ENCODE results near the gene DDX31.

Gene DDX31

DNA sequence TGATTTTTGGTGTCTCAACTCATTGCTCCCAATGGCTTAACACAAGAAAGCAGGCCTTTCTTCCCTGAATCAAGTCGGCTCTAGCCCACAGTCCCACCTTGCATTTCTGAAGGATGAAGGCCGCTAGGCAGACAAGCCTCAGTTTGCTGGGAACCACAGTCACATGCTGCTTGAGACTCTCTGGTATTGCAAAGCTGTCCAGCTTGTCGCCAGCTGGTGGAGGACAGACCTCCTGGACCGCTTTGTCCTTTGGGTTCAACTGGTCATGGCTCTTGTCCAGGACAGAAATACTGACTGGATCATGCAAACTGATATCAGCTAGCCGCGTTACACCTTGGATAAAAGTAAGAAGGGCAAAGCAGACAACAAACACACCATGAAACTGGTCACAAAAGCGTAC lies 23.1 kb downstream of the DDX31 start:
- TF ChIP-seq, protein P1, sequence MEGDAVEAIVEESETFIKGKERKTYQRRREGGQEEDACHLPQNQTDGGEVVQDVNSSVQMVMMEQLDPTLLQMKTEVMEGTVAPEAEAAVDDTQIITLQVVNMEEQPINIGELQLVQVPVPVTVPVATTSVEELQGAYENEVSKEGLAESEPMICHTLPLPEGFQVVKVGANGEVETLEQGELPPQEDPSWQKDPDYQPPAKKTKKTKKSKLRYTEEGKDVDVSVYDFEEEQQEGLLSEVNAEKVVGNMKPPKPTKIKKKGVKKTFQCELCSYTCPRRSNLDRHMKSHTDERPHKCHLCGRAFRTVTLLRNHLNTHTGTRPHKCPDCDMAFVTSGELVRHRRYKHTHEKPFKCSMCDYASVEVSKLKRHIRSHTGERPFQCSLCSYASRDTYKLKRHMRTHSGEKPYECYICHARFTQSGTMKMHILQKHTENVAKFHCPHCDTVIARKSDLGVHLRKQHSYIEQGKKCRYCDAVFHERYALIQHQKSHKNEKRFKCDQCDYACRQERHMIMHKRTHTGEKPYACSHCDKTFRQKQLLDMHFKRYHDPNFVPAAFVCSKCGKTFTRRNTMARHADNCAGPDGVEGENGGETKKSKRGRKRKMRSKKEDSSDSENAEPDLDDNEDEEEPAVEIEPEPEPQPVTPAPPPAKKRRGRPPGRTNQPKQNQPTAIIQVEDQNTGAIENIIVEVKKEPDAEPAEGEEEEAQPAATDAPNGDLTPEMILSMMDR (conservative IDR thresholded peaks at IDR 0.05) = no peak
- no peak for TF ChIP-seq ZFX (IDR thresholded peaks at IDR 0.05)
- H3K27ac ChIP-seq = no peak overlapping the region

GRCh38 chr9:132645711-132646110 lies 24.1 kb downstream of the DDX31 start:
- TF ChIP-seq ZFX (IDR thresholded peaks at IDR 0.05) = no peak
- TF ChIP-seq, protein P1 (conservative IDR thresholded peaks at IDR 0.05) = no peak

DNA sequence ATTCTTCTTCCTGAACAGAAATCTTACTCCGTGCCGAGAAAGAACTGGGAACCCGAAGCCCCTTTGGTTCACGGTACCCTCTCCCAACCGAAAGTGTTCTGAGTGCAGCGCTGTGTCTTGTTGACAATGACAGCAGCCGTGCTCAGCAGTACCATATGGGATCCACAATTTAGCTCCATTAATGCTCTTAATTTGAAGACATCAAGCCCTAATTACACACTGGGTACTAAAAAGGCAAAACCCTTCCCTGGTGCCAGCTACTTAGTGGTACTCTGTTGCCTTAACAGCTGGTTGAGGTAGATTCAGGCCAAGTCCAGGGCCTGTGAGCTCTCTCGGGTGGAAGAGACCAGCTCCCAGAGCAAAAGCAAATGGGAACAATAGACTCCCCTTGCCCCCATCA lies 24.5 kb downstream of the DDX31 start:
- TF ChIP-seq, protein P1 (conservative IDR thresholded peaks at IDR 0.05) = no peak
- no peak for TF ChIP-seq ZFX (IDR thresholded peaks at IDR 0.05)
- no peak overlapping the region for H3K27ac ChIP-seq

More at GRCh38 chr9:132645711-132646110, 24.1 kb downstream of the DDX31 start:
- no peak overlapping the region for H3K27ac ChIP-seq

DNA sequence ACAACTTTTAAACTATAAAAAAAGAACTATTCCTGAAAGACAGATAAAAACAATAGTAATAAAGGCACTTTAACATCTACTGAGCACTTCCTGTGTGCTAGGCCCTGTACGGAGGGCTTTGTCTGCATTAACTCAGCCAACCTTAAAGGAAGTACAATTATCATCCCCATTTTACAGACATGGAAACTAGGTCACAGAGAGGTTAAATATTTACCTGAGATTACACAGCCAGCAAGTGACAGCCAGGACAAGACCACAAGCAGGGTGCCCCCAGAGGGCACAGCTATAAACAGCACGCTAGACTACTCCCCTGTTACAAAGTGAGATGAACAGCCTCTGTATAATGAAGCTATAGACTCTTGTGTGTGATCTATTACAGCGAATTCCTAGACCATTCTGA lies 25.5 kb downstream of the DDX31 start:
- no peak overlapping the region for H3K27ac ChIP-seq
- TF ChIP-seq, protein P1 (conservative IDR thresholded peaks at IDR 0.05) = peak; percentile 47
- no peak for TF ChIP-seq ZFX (IDR thresholded peaks at IDR 0.05)

GRCh38 chr9:132641216-132641615 lies 28.6 kb downstream of the DDX31 start:
- H3K27ac ChIP-seq = no peak overlapping the region
- no peak for TF ChIP-seq ZFX (IDR thresholded peaks at IDR 0.05)
- TF ChIP-seq, protein P1 (conservative IDR thresholded peaks at IDR 0.05) = no peak

DNA sequence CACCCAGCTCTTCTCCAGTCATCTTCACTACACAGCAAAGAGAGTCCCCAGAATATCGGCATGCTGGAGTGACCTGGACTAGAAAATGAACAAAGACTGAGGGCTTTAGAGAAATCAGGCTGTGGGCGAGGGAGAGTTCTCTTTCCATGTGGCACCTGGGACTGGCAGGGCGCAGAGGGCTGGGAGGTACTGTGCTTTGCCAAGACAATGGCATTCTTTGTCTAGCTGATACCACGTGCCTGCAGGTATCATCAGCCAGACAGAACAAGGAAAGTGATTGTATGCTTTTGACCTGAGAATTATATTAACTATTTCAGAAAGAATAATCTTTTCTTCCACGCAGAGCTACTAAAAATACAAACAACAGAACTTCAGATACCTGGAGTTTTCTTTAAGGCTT lies 30.5 kb downstream of the DDX31 start:
- TF ChIP-seq, protein P1 (conservative IDR thresholded peaks at IDR 0.05) = no peak
- no peak for TF ChIP-seq ZFX (IDR thresholded peaks at IDR 0.05)
- no peak overlapping the region for H3K27ac ChIP-seq

DNA sequence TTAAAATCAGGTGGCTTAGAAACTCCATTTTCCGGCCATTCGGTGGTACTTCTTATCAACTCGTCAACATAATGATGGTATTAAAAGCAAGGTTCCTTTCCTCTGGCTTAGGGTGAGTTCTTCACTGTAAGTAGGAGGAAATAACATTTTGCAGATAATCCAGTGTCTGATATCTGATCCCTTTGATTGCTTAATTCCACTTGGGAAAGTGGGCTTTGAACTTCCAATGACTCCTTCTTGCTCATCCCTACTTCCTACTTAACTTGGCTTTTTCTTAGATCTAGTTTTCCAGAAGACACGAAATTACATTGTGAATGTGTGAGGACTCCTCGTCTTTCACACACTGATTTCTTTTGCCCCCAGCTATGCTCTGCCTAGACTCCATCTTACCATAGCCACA lies 31.5 kb downstream of the DDX31 start:
- H3K27ac ChIP-seq = peak overlapping the region; percentile 23
- TF ChIP-seq ZFX (IDR thresholded peaks at IDR 0.05) = no peak
- TF ChIP-seq, protein P1 (conservative IDR thresholded peaks at IDR 0.05) = no peak

Data from C4-2B (cell line).